ENCODE results near the gene SLC22A5. TPM values are rescaled to one million over a fixed set of nuclear protein-coding genes. Genes with fewer than 3 reads are reported as not detected.

The SLC22A5 gene
- total and polyA plus RNA-seq, 7 experiments from 2014 or later = 1.8 to 10.8 (median 6.9) TPM

- peaks cover 13 to 40% (median 24%) of the 10 kb centered on the region in 7 donors for H3K4me1 Mint-ChIP-seq
- ATAC-seq = no peak
- Histone ChIP-seq H3K9me3 (ENCODE audit: control insufficient read depth in 2 of 3, low read length in 3 of 3) (no peaks in the 10 kb centered on the region), H3K27me3 (ENCODE audit: control insufficient read depth in 2 of 2, insufficient read depth in 2 of 2, low read length in 2 of 2) (no peaks in the 10 kb centered on the region), H3K27ac (ENCODE audit: low read depth, low read length) (no peak overlapping the region), H3K4me3 (ENCODE audit: low read length) (no peak overlapping the region), H3K36me3 (ENCODE audit: control insufficient read depth in 2 of 3, insufficient read depth in 3 of 3, low read length in 3 of 3) (peaks cover 0 to 4% (median 0%) of the 10 kb centered on the region in 3 experiments), H3K4me1 (ENCODE audit: control insufficient read depth in 2 of 2, insufficient read depth in 2 of 2, low read length in 2 of 2) (peaks cover 15 to 19% of the 10 kb centered on the region in 2 donors)
- H3K4me3 Mint-ChIP-seq = no peak overlapping the region
- no peaks in the 10 kb centered on the region for H3K9me3 Mint-ChIP-seq
- intact Hi-C loops (cut with micrococcal nuclease) = loop anchor here (1.0 to 5.0 kb wide), 8 partner anchors 112 to 668 kb away; partner anchors contain the start of genes GDF9 (in 1 of the 2), HSPA4 (in 1 of the 2), IL3 (in 1 of the 2) and UQCRQ (in 1 of the 2)
- H3K27me3 Mint-ChIP-seq = no peaks in the 10 kb centered on the region
- POLR2A ChIA-PET = interaction anchor here (7.2 to 8.0 kb wide), 2 partner anchors 105 to 114 kb away, joined by 58 to 122 read pairs; partner anchors contain the start of gene IRF1
- peaks cover 0 to 5% (median 1%) of the 10 kb centered on the region in 5 donors for H3K36me3 Mint-ChIP-seq
- CTCF ChIA-PET = interaction anchor here (1.5 to 12.5 kb wide), 2 partner anchors 114 to 436 kb away, joined by 6 to 243 read pairs; no protein-coding TSS in a partner anchor
- no peak for DNase-seq
- peak overlapping the region in 2 of 9 donors; percentile 72 to 76 for H3K27ac Mint-ChIP-seq
These were observed 15.1 kb downstream of the SLC22A5 start for GRCh38 chr5:132384506-132385050.

- Histone ChIP-seq H3K9me3 (ENCODE audit: control insufficient read depth in 2 of 3, low read length in 3 of 3) (no peaks in the 10 kb centered on the region), H3K27ac (ENCODE audit: low read depth, low read length) (peak overlapping the region; percentile 43), H3K36me3 (ENCODE audit: control insufficient read depth in 2 of 3, insufficient read depth in 3 of 3, low read length in 3 of 3) (no peaks in the 10 kb centered on the region), H3K27me3 (ENCODE audit: control insufficient read depth in 2 of 2, insufficient read depth in 2 of 2, low read length in 2 of 2) (no peaks in the 10 kb centered on the region), H3K4me3 (ENCODE audit: low read length) (no peak overlapping the region), H3K4me1 (ENCODE audit: control insufficient read depth in 2 of 2, insufficient read depth in 2 of 2, low read length in 2 of 2) (peaks cover 15 to 19% of the 10 kb centered on the region in 2 donors)
- Mint-ChIP-seq H3K4me1 (peaks cover 13 to 49% (median 24%) of the 10 kb centered on the region in 7 donors), H3K36me3 (peaks cover 0 to 4% (median 0%) of the 10 kb centered on the region in 5 donors), H3K27me3 (no peaks in the 10 kb centered on the region), H3K9me3 (no peaks in the 10 kb centered on the region), H3K27ac (peak overlapping the region; percentile 53 to 90 (median 76)), H3K4me3 (peak overlapping the region in 2 of 10 donors; percentile 1 to 6)
- ATAC-seq (peak; percentile 88), DNase-seq (peak; percentile 33 to 83 (median 71))
- intact Hi-C loops (cut with micrococcal nuclease) = loop anchor here (1.0 to 5.0 kb wide), 12 partner anchors 26 to 667 kb away; partner anchors contain the start of genes GDF9 (in 1 of the 2), HSPA4 (in 1 of the 2), IL3 (in 1 of the 2) and UQCRQ (in 1 of the 2)
- ChIA-PET POLR2A (interaction anchor here (0.9 to 8.0 kb wide), 5 partner anchors 12 to 113 kb away, joined by 4 to 122 read pairs (median 25); partner anchors contain the start of gene IRF1), CTCF (interaction anchor here (0.8 to 12.5 kb wide), 11 partner anchors 10 to 435 kb away, joined by 3 to 243 read pairs (median 15); partner anchors contain the start of gene IRF1)
These were observed 16.0 kb downstream of the SLC22A5 start for GRCh38 chr5:132385326-132386105.

- intact Hi-C loops (cut with micrococcal nuclease) = loop anchor here (1.0 to 5.0 kb wide), 8 partner anchors 25 to 666 kb away; partner anchors contain the start of genes GDF9 (in 1 of the 2), HSPA4 (in 1 of the 2), IL3 (in 1 of the 2) and UQCRQ (in 1 of the 2)
- H3K27me3 ChIP-seq (ENCODE audit: control insufficient read depth in 2 of 2, insufficient read depth in 2 of 2, low read length in 2 of 2) = no peaks in the 10 kb centered on the region
- Mint-ChIP-seq H3K36me3 (peaks cover 0 to 4% (median 0%) of the 10 kb centered on the region in 5 donors), H3K9me3 (no peaks in the 10 kb centered on the region), H3K4me3 (peak overlapping the region in 3 of 10 donors; percentile 7 to 47 (median 22)), H3K27ac (peak overlapping the region; percentile 1 to 83 (median 41)), H3K27me3 (no peaks in the 10 kb centered on the region), H3K4me1 (peaks cover 20 to 55% (median 29%) of the 10 kb centered on the region in 7 donors)
- ATAC-seq (peak; percentile 88), DNase-seq (peak; percentile 60 to 81 (median 74))
- H3K36me3 ChIP-seq (ENCODE audit: control insufficient read depth in 2 of 3, insufficient read depth in 3 of 3, low read length in 3 of 3) = no peaks in the 10 kb centered on the region
- POLR2A ChIA-PET = interaction anchor here (0.7 to 8.0 kb wide), 12 partner anchors 8 to 117 kb away, joined by 3 to 122 read pairs (median 4); partner anchors contain the start of genes IRF1 and SLC22A5
- no peak overlapping the region for H3K4me3 ChIP-seq (ENCODE audit: low read length)
- CTCF ChIA-PET = interaction anchor here (0.6 to 12.5 kb wide), 30 partner anchors 8 to 634 kb away, joined by 3 to 243 read pairs (median 4); partner anchors contain the start of genes IRF1 and SLC22A5
- H3K4me1 ChIP-seq (ENCODE audit: control insufficient read depth in 2 of 2, insufficient read depth in 2 of 2, low read length in 2 of 2) = peaks cover 15 to 19% of the 10 kb centered on the region in 2 donors
- H3K27ac ChIP-seq (ENCODE audit: low read depth, low read length) = no peak overlapping the region
- H3K9me3 ChIP-seq (ENCODE audit: control insufficient read depth in 2 of 3, low read length in 3 of 3) = no peaks in the 10 kb centered on the region
These were observed 17.3 kb downstream of the SLC22A5 start for GRCh38 chr5:132386644-132387286.

- peak overlapping the region in 2 of 9 donors; percentile 5 to 24 for H3K27ac Mint-ChIP-seq
- ChIA-PET POLR2A (interaction anchor here (1.5 to 8.0 kb wide), 6 partner anchors 18 to 116 kb away, joined by 4 to 122 read pairs (median 22); partner anchors contain the start of gene IRF1), CTCF (interaction anchor here (0.7 to 12.5 kb wide), 12 partner anchors 8 to 116 kb away, joined by 3 to 243 read pairs (median 6); no protein-coding TSS in a partner anchor)
- Histone ChIP-seq H3K4me1 (ENCODE audit: control insufficient read depth in 2 of 2, insufficient read depth in 2 of 2, low read length in 2 of 2) (peaks cover 15 to 24% of the 10 kb centered on the region in 2 donors), H3K36me3 (ENCODE audit: control insufficient read depth in 2 of 3, insufficient read depth in 3 of 3, low read length in 3 of 3) (no peaks in the 10 kb centered on the region), H3K27me3 (ENCODE audit: control insufficient read depth in 2 of 2, insufficient read depth in 2 of 2, low read length in 2 of 2) (no peaks in the 10 kb centered on the region), H3K9me3 (ENCODE audit: control insufficient read depth in 2 of 3, low read length in 3 of 3) (no peaks in the 10 kb centered on the region), H3K4me3 (ENCODE audit: low read length) (no peak overlapping the region), H3K27ac (ENCODE audit: low read depth, low read length) (no peak overlapping the region)
- ATAC-seq = peak; percentile 40
- H3K4me3 Mint-ChIP-seq = no peak overlapping the region
- intact Hi-C loops (cut with micrococcal nuclease) = loop anchor here (2.0 to 5.0 kb wide), 5 partner anchors 31 to 665 kb away; partner anchors contain the start of genes GDF9 (in 1 of the 2), HSPA4 (in 1 of the 2), IL3 (in 1 of the 2) and UQCRQ (in 1 of the 2)
- DNase-seq = no peak
- no peaks in the 10 kb centered on the region for H3K9me3 Mint-ChIP-seq
- H3K27me3 Mint-ChIP-seq = no peaks in the 10 kb centered on the region
- peaks cover 24 to 62% (median 37%) of the 10 kb centered on the region in 7 donors for H3K4me1 Mint-ChIP-seq
- H3K36me3 Mint-ChIP-seq = peaks cover 0 to 4% (median 1%) of the 10 kb centered on the region in 5 donors
These were observed 18.2 kb downstream of the SLC22A5 start for GRCh38 chr5:132387640-132388117.

GRCh38 chr5:132388244-132389050 lies 18.9 kb downstream of the SLC22A5 start:
- peaks cover 0 to 4% (median 0%) of the 10 kb centered on the region in 5 donors for H3K36me3 Mint-ChIP-seq
- no peak overlapping the region for H3K27ac ChIP-seq (ENCODE audit: low read depth, low read length)
- no peak overlapping the region for H3K4me3 Mint-ChIP-seq
- no peaks in the 10 kb centered on the region for H3K9me3 ChIP-seq (ENCODE audit: control insufficient read depth in 2 of 3, low read length in 3 of 3)
- no peaks in the 10 kb centered on the region for H3K9me3 Mint-ChIP-seq
- intact Hi-C loops (cut with micrococcal nuclease) = loop anchor here (5.0 kb wide), 4 partner anchors 116 to 664 kb away; partner anchors contain the start of genes GDF9 (in 1 of the 2), HSPA4 (in 1 of the 2), IL3 (in 1 of the 2) and UQCRQ (in 1 of the 2)
- ChIA-PET CTCF (interaction anchor here (0.7 to 12.5 kb wide), 9 partner anchors 18 to 115 kb away, joined by 3 to 243 read pairs (median 4); partner anchors contain the start of gene IRF1), POLR2A (interaction anchor here (0.6 to 8.0 kb wide), 5 partner anchors 17 to 110 kb away, joined by 3 to 122 read pairs (median 25); partner anchors contain the start of gene IRF1)
- peak overlapping the region in 4 of 9 donors; percentile 25 to 70 (median 67) for H3K27ac Mint-ChIP-seq
- peaks cover 30 to 70% (median 45%) of the 10 kb centered on the region in 7 donors for H3K4me1 Mint-ChIP-seq
- H3K27me3 ChIP-seq (ENCODE audit: control insufficient read depth in 2 of 2, insufficient read depth in 2 of 2, low read length in 2 of 2) = no peaks in the 10 kb centered on the region
- H3K4me1 ChIP-seq (ENCODE audit: control insufficient read depth in 2 of 2, insufficient read depth in 2 of 2, low read length in 2 of 2) = peaks cover 15 to 32% of the 10 kb centered on the region in 2 donors
- DNase-seq (no peak), ATAC-seq (no peak)
- H3K36me3 ChIP-seq (ENCODE audit: control insufficient read depth in 2 of 3, insufficient read depth in 3 of 3, low read length in 3 of 3) = no peaks in the 10 kb centered on the region
- H3K27me3 Mint-ChIP-seq = no peaks in the 10 kb centered on the region
- H3K4me3 ChIP-seq (ENCODE audit: low read length) = no peak overlapping the region

All from naive thymus-derived CD4-positive, alpha-beta T cell (primary cell).